ACHN (cell line): ENCODE results near the gene MRPL16.

ENCODE experiments used
- DNase-seq: peaks from one replicate; pipeline ENCODE4 v3.0.0-alpha.2; 2015
- in situ Hi-C: cut with HindIII; loops from 2 replicates; pipeline ENCODE4 v1.10.0; 2017; ENCODE audit warnings: low sequenced_read_pairs, low pct_ligation_motif_present, low pct_unique_long_range_greater_than_20kb

MRPL16 gene

GRCh38 chr11:59779487-59779886, 31.1 kb downstream of the MRPL16 start:
- in situ Hi-C loops, result no loop called here
- DNase-seq, result no peak

- in situ Hi-C loops, result no loop called here
- DNase-seq, result no peak
These were observed 32.5 kb downstream of the MRPL16 start for GRCh38 chr11:59778122-59778521.

GRCh38 chr11:59777104-59777503, 33.5 kb downstream of the MRPL16 start:
- DNase-seq, result no peak
- in situ Hi-C loops, result no loop called here

- peak; percentile 90 for DNase-seq
- in situ Hi-C loops, result no loop called here
These were observed 34.1 kb downstream of the MRPL16 start for GRCh38 chr11:59776210-59777066.

- no peak for DNase-seq
- in situ Hi-C loops, result no loop called here
These were observed 37.5 kb downstream of the MRPL16 start for GRCh38 chr11:59773083-59773440.

GRCh38 chr11:59771605-59772004, 39.0 kb downstream of the MRPL16 start:
- in situ Hi-C loops, result no loop called here
- no peak for DNase-seq

- in situ Hi-C loops, result no loop called here
- no peak for DNase-seq
These were observed 39.7 kb downstream of the MRPL16 start for GRCh38 chr11:59770869-59771268.

GRCh38 chr11:59770319-59770718, 40.3 kb downstream of the MRPL16 start:
- in situ Hi-C loops, result no loop called here
- DNase-seq, result no peak

- in situ Hi-C loops, result no loop called here
- no peak for DNase-seq
These were observed 40.8 kb downstream of the MRPL16 start for GRCh38 chr11:59769828-59770227.

GRCh38 chr11:59769111-59769510, 41.5 kb downstream of the MRPL16 start:
- no peak for DNase-seq
- in situ Hi-C loops, result no loop called here

GRCh38 chr11:59767225-59767611, 43.4 kb downstream of the MRPL16 start:
- no peak for DNase-seq
- in situ Hi-C loops, result no loop called here

GRCh38 chr11:59766542-59767224, 43.9 kb downstream of the MRPL16 start:
- in situ Hi-C loops, result no loop called here
- DNase-seq, result no peak

- in situ Hi-C loops, result no loop called here
- no peak for DNase-seq
These were observed 45.4 kb downstream of the MRPL16 start for GRCh38 chr11:59765068-59765735.

GRCh38 chr11:59761993-59762392, 48.6 kb downstream of the MRPL16 start:
- DNase-seq, result no peak
- in situ Hi-C loops, result no loop called here

GRCh38 chr11:59760771-59761170, 49.8 kb downstream of the MRPL16 start:
- in situ Hi-C loops, result no loop called here

GRCh38 chr11:59759900-59760299, 50.7 kb downstream of the MRPL16 start:
- no peak for DNase-seq
- in situ Hi-C loops, result no loop called here

More at GRCh38 chr11:59760771-59761170, 49.8 kb downstream of the MRPL16 start:
- peak; percentile 8 for DNase-seq

GRCh38 chr11:59758401-59759037, 52.1 kb downstream of the MRPL16 start:
- no peak for DNase-seq
- in situ Hi-C loops, result no loop called here

GRCh38 chr11:59756845-59757244, 53.7 kb downstream of the MRPL16 start:
- peak; percentile 61 for DNase-seq
- in situ Hi-C loops, result no loop called here

- in situ Hi-C loops, result no loop called here
- peak; percentile 48 for DNase-seq
These were observed 54.1 kb downstream of the MRPL16 start for GRCh38 chr11:59756558-59756840.
